Measurements from ENCODE around the gene GPR78. TPM values are rescaled to one million over a fixed set of nuclear protein-coding genes. Genes with fewer than 3 reads are reported as not detected.

The GPR78 gene
- total and polyA plus RNA-seq, 2 donors (not counting 1 experiment from before 2014, with no cell fraction given) = 0.20 to 0.33 TPM

DNA sequence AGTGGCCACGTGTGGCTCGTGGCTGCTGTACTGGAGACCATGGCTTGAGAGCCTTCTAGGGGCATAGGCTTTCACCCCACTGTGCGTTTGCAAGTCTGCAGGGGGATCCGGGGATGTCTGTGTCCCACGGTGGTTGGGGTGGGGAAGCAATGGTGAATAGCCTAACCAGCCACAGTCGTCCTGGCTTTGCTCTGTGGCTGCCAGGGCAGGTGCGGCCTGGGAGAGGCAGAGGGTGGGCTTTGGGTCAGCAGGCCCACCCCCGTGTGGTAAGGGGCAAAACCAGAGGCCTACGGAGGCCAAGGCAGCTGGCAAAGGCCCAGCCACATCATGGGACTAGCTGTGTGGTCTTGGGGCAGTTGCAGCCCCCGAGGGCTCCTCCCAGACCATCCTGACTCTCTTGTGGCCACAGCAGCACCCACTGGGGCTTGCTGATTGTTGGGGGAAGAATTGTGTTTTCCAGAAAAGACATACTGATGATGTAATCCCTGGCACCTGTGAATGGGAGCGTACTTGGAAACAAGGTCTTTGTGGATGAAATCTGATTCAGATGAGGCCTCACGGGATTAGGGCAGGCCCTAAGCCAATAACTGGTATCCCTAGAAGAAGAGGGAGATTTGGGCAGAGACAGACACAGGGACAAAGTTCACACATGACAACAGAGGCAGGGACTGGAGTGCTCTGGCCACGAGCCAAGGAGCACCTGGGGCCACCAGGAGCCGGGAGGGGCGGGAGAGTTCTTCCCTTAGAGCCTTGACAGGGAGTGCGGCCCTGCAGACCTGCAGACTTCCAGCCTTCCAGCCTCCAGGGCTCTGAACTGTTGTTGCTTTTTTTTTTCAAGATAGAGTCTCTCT, 15.3 kb downstream of the GPR78 start:
- peaks cover 2% of the 10 kb centered on the region for H3K36me3 ChIP-seq (ENCODE audit: control insufficient read depth, insufficient read depth, low read length)
- peak in 1 of 2 donors; percentile 25 for DNase-seq (ENCODE audit: low read depth in 2 of 2)
- TF ChIP-seq, protein P1, sequence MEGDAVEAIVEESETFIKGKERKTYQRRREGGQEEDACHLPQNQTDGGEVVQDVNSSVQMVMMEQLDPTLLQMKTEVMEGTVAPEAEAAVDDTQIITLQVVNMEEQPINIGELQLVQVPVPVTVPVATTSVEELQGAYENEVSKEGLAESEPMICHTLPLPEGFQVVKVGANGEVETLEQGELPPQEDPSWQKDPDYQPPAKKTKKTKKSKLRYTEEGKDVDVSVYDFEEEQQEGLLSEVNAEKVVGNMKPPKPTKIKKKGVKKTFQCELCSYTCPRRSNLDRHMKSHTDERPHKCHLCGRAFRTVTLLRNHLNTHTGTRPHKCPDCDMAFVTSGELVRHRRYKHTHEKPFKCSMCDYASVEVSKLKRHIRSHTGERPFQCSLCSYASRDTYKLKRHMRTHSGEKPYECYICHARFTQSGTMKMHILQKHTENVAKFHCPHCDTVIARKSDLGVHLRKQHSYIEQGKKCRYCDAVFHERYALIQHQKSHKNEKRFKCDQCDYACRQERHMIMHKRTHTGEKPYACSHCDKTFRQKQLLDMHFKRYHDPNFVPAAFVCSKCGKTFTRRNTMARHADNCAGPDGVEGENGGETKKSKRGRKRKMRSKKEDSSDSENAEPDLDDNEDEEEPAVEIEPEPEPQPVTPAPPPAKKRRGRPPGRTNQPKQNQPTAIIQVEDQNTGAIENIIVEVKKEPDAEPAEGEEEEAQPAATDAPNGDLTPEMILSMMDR (conservative IDR thresholded peaks at IDR 0.05 in 1 of 2, IDR thresholded peaks at IDR 0.05 in 1 of 2; ENCODE audit: low read depth in 1 of 2, low read length in 2 of 2) = no peak
- TF ChIP-seq EZH2 (IDR thresholded peaks at IDR 0.05; ENCODE audit: low read length, missing control alignments) = no peak

DNA sequence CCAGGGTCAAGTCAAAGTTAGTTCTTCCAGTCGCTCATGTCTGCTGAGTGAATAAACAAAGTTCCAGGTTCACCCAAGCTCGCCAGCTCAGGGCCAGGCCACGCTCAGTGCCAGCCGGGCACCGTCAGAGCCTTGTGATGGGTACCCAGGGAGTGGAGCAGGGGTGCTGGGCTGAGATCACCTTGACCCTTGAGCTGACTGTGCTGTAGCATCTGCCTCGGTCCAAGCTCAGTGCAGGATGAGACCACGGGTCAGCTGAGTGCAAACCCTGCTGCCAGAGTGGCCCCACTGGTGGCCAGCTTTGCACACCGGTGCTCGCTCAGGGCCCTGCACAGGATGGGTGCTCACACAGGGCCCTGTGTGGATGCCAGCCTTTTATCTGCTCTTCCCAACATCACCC, 16.7 kb downstream of the GPR78 start:
- no peak for DNase-seq (ENCODE audit: low read depth in 2 of 2)
- Histone ChIP-seq H3K4me2 (ENCODE audit: extremely low read depth, insufficient read depth, low read length) (no peak overlapping the region), H4K20me1 (ENCODE audit: control insufficient read depth, extremely low read depth, insufficient read depth, low read length) (no peaks in the 10 kb centered on the region), H3K36me3 (ENCODE audit: control insufficient read depth, insufficient read depth, low read length) (peaks cover 2% of the 10 kb centered on the region), H3K27ac (ENCODE audit: insufficient read depth, low read length) (no peak overlapping the region), H3K4me1 (ENCODE audit: control insufficient read depth, extremely low read depth, insufficient read depth, low read length) (peaks cover 3% of the 10 kb centered on the region), H3K27me3 (ENCODE audit: control insufficient read depth, insufficient read depth, low read length) (peaks cover 18% of the 10 kb centered on the region), H2AFZ (ENCODE audit: low read length) (no peak overlapping the region), H3K9ac (ENCODE audit: insufficient read depth, low read length) (no peak overlapping the region), H3K4me3 (replicated peaks in 1 of 4; ENCODE audit: control extremely low read depth in 1 of 4, insufficient read depth in 1 of 4, low read depth in 3 of 4, low read length in 4 of 4) (no peak overlapping the region), H3K79me2 (ENCODE audit: control insufficient read depth, insufficient read depth, low read length) (no peaks in the 10 kb centered on the region), H3K9me3 (ENCODE audit: control insufficient read depth, insufficient read depth, low read depth, low read length) (no peaks in the 10 kb centered on the region)
- TF ChIP-seq, protein P1 (conservative IDR thresholded peaks at IDR 0.05 in 1 of 2, IDR thresholded peaks at IDR 0.05 in 1 of 2; ENCODE audit: low read depth in 1 of 2, low read length in 2 of 2) = no peak
- no peak for TF ChIP-seq EZH2 (IDR thresholded peaks at IDR 0.05; ENCODE audit: low read length, missing control alignments)

More for the DNA sequence above, 15.3 kb downstream of the GPR78 start:
- no peaks in the 10 kb centered on the region for H3K79me2 ChIP-seq (ENCODE audit: control insufficient read depth, insufficient read depth, low read length)
- no peaks in the 10 kb centered on the region for H3K9me3 ChIP-seq (ENCODE audit: control insufficient read depth, insufficient read depth, low read depth, low read length)
- H3K9ac ChIP-seq (ENCODE audit: insufficient read depth, low read length) = no peak overlapping the region
- no peak overlapping the region for H3K27ac ChIP-seq (ENCODE audit: insufficient read depth, low read length)
- H3K4me2 ChIP-seq (ENCODE audit: extremely low read depth, insufficient read depth, low read length) = no peak overlapping the region
- no peak overlapping the region for H3K4me3 ChIP-seq (replicated peaks in 1 of 4; ENCODE audit: control extremely low read depth in 1 of 4, insufficient read depth in 1 of 4, low read depth in 3 of 4, low read length in 4 of 4)
- H3K27me3 ChIP-seq (ENCODE audit: control insufficient read depth, insufficient read depth, low read length) = peaks cover 18% of the 10 kb centered on the region
- no peak overlapping the region for H2AFZ ChIP-seq (ENCODE audit: low read length)
- no peaks in the 10 kb centered on the region for H4K20me1 ChIP-seq (ENCODE audit: control insufficient read depth, extremely low read depth, insufficient read depth, low read length)
- H3K4me1 ChIP-seq (ENCODE audit: control insufficient read depth, extremely low read depth, insufficient read depth, low read length) = peaks cover 3% of the 10 kb centered on the region

DNA sequence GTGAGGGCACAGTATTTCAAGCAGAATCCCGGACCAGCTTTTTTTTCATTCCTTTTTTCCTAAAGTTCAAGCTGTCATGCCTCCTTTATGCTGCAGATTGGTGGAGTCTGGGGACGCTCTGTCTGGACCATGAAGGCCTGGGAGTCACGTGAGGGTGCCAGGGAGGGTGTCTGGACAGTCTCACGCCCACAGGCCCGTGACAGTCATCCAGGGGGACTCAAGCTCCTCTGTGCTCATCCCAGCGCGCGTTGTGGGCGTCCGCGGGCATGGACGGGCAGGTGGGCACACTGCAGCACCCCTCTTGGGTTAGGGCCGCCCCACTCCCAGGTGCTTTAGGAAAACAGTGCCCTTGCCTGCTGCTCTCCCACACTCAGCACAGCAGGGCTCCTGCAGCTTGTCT, 17.1 kb downstream of the GPR78 start:
- no peak for TF ChIP-seq EZH2 (IDR thresholded peaks at IDR 0.05; ENCODE audit: low read length, missing control alignments)
- TF ChIP-seq, protein P1 (conservative IDR thresholded peaks at IDR 0.05 in 1 of 2, IDR thresholded peaks at IDR 0.05 in 1 of 2; ENCODE audit: low read depth in 1 of 2, low read length in 2 of 2) = no peak
- peaks cover 3% of the 10 kb centered on the region for H3K4me1 ChIP-seq (ENCODE audit: control insufficient read depth, extremely low read depth, insufficient read depth, low read length)
- H3K79me2 ChIP-seq (ENCODE audit: control insufficient read depth, insufficient read depth, low read length) = no peaks in the 10 kb centered on the region
- H3K4me2 ChIP-seq (ENCODE audit: extremely low read depth, insufficient read depth, low read length) = no peak overlapping the region
- peaks cover 2% of the 10 kb centered on the region for H3K36me3 ChIP-seq (ENCODE audit: control insufficient read depth, insufficient read depth, low read length)
- H3K27me3 ChIP-seq (ENCODE audit: control insufficient read depth, insufficient read depth, low read length) = peaks cover 15% of the 10 kb centered on the region
- no peak for DNase-seq (ENCODE audit: low read depth in 2 of 2)
- H3K27ac ChIP-seq (ENCODE audit: insufficient read depth, low read length) = no peak overlapping the region
- no peaks in the 10 kb centered on the region for H3K9me3 ChIP-seq (ENCODE audit: control insufficient read depth, insufficient read depth, low read depth, low read length)
- H4K20me1 ChIP-seq (ENCODE audit: control insufficient read depth, extremely low read depth, insufficient read depth, low read length) = no peaks in the 10 kb centered on the region
- H3K9ac ChIP-seq (ENCODE audit: insufficient read depth, low read length) = no peak overlapping the region
- no peak overlapping the region for H3K4me3 ChIP-seq (replicated peaks in 1 of 4; ENCODE audit: control extremely low read depth in 1 of 4, insufficient read depth in 1 of 4, low read depth in 3 of 4, low read length in 4 of 4)
- no peak overlapping the region for H2AFZ ChIP-seq (ENCODE audit: low read length)

Data from fibroblast of lung (primary cell).